ENCODE data around the gene FOLR1.

FOLR1 gene

DNA sequence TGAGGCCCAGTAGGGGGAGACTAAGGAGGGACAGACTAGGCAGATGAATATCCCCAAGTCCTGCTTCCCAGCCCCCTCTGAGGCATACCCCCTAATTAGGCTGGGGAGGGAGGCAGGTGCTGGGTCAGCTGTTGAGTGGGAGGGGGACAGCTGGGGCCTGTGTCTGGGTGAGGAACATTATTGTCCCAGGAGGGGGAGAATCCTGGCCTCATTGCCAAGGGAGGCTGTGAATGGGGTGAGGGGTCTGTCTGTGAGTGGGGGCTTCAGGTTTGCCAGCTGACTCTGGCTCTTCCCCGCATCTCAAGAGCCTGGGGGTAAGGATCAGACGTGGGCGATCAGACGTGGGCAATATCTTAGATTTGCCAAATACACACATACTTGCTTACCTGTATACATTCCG, 34.8 kb downstream of the FOLR1 start:
- Histone ChIP-seq H3K27me3 (ENCODE audit: insufficient read depth, poor library complexity, severe bottlenecking) (no peaks in the 10 kb centered on the region), H3K27ac (replicated peaks) (no peak overlapping the region), H3K4me3 (replicated peaks; ENCODE audit: insufficient read depth, low read length) (no peak overlapping the region)
- DNase-seq (ENCODE audit: low read depth in 1 of 2, low spot score in 1 of 2), result no peak
- TF ChIP-seq GABPA (IDR thresholded peaks at IDR 0.05; ENCODE audit: low read depth) (no peak), SPI1 (IDR thresholded peaks at IDR 0.05; ENCODE audit: borderline replicate concordance, low read depth) (no peak), POLR2AphosphoS5 (IDR thresholded peaks at IDR 0.05; ENCODE audit: low read depth) (no peak)
- TF ChIP-seq, protein P1, sequence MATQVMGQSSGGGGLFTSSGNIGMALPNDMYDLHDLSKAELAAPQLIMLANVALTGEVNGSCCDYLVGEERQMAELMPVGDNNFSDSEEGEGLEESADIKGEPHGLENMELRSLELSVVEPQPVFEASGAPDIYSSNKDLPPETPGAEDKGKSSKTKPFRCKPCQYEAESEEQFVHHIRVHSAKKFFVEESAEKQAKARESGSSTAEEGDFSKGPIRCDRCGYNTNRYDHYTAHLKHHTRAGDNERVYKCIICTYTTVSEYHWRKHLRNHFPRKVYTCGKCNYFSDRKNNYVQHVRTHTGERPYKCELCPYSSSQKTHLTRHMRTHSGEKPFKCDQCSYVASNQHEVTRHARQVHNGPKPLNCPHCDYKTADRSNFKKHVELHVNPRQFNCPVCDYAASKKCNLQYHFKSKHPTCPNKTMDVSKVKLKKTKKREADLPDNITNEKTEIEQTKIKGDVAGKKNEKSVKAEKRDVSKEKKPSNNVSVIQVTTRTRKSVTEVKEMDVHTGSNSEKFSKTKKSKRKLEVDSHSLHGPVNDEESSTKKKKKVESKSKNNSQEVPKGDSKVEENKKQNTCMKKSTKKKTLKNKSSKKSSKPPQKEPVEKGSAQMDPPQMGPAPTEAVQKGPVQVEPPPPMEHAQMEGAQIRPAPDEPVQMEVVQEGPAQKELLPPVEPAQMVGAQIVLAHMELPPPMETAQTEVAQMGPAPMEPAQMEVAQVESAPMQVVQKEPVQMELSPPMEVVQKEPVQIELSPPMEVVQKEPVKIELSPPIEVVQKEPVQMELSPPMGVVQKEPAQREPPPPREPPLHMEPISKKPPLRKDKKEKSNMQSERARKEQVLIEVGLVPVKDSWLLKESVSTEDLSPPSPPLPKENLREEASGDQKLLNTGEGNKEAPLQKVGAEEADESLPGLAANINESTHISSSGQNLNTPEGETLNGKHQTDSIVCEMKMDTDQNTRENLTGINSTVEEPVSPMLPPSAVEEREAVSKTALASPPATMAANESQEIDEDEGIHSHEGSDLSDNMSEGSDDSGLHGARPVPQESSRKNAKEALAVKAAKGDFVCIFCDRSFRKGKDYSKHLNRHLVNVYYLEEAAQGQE (IDR thresholded peaks at IDR 0.05; ENCODE audit: insufficient replicate concordance, low read depth), result no peak
- TF ChIP-seq, protein P2, sequence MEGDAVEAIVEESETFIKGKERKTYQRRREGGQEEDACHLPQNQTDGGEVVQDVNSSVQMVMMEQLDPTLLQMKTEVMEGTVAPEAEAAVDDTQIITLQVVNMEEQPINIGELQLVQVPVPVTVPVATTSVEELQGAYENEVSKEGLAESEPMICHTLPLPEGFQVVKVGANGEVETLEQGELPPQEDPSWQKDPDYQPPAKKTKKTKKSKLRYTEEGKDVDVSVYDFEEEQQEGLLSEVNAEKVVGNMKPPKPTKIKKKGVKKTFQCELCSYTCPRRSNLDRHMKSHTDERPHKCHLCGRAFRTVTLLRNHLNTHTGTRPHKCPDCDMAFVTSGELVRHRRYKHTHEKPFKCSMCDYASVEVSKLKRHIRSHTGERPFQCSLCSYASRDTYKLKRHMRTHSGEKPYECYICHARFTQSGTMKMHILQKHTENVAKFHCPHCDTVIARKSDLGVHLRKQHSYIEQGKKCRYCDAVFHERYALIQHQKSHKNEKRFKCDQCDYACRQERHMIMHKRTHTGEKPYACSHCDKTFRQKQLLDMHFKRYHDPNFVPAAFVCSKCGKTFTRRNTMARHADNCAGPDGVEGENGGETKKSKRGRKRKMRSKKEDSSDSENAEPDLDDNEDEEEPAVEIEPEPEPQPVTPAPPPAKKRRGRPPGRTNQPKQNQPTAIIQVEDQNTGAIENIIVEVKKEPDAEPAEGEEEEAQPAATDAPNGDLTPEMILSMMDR (IDR thresholded peaks at IDR 0.05; ENCODE audit: insufficient read depth, low read length), result no peak

DNA sequence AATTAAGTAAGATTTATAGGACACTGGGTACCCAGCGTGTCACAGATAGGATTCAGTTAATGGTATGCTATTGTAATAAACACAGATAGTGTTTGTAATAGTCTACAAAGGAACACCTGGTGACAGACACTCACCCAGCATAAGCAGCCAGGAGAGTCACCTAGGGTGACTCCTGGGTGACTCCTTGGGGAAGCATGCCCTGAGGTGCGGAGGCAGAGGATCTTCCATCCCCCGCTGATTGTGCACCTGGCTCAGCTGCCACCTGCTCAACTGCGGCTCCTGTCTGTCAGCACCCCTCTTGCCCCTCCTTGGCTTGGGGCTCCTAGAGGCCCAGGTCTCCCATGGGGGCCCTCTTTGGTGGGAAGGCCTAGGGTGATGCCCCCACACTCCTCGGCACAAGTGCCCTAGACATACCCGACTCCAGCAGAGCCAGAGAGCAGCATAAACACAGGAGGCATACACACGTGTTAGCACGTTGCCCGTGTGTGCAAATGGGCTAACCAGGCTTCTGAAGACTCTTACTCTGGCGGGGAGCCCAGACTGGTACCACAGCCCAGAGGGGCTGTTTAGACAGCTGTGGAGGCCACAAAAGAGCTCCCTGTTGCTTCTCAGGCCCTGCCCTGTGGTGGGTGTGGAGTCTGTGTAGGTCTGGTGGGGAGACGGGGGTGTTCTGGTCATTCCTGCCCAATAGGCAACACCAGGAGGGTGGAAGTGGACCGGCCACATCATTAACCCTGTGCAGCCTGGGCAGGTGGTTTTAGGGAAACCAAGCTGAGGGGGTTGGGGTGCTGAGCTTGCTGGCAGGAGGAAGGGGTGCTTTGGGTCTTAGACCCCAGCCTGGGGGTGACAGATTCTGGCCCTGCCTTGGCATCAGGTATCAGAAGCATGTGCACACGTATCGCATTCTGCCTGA, 35.6 kb downstream of the FOLR1 start:
- Histone ChIP-seq H3K27me3 (ENCODE audit: insufficient read depth, poor library complexity, severe bottlenecking) (no peaks in the 10 kb centered on the region), H3K4me3 (replicated peaks; ENCODE audit: insufficient read depth, low read length) (no peak overlapping the region), H3K27ac (replicated peaks) (no peak overlapping the region)
- TF ChIP-seq, protein P1 (IDR thresholded peaks at IDR 0.05; ENCODE audit: insufficient replicate concordance, low read depth), result no peak
- TF ChIP-seq POLR2AphosphoS5 (IDR thresholded peaks at IDR 0.05; ENCODE audit: low read depth) (no peak), SPI1 (IDR thresholded peaks at IDR 0.05; ENCODE audit: borderline replicate concordance, low read depth) (no peak), GABPA (IDR thresholded peaks at IDR 0.05; ENCODE audit: low read depth) (no peak)
- TF ChIP-seq, protein P2 (IDR thresholded peaks at IDR 0.05; ENCODE audit: insufficient read depth, low read length), result no peak
- DNase-seq (ENCODE audit: low read depth in 1 of 2, low spot score in 1 of 2), result no peak

DNA sequence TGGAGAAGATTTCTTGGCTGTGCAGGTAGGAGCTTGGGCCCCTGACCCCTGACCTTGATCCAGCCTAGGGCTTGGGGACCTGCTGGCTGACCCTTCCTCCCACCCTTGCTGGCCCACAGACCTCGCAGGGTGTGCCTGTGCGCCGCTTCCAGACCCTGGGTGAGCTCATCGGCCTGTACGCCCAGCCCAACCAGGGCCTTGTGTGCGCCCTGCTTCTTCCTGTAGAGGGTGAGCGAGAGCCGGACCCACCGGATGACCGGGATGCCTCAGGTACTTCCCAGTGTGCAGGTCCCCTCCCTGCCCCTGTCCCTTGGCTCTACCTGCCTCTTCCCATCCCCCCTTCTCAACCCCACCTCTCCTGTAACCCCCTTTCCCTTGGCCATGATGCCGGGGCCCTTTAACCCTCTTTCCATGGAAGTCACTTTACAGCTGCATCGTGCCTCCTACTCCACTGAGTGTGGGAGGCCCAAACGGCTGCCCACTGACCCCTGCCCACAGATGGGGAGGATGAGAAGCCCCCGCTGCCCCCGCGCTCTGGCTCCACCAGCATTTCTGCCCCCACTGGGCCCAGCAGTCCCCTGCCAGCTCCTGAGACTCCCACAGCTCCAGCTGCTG, 36.4 kb downstream of the FOLR1 start:
- no peak for DNase-seq (ENCODE audit: low read depth in 1 of 2, low spot score in 1 of 2)
- Histone ChIP-seq H3K27me3 (ENCODE audit: insufficient read depth, poor library complexity, severe bottlenecking) (no peaks in the 10 kb centered on the region), H3K4me3 (replicated peaks; ENCODE audit: insufficient read depth, low read length) (no peak overlapping the region), H3K27ac (replicated peaks) (no peak overlapping the region)
- TF ChIP-seq POLR2AphosphoS5 (IDR thresholded peaks at IDR 0.05; ENCODE audit: low read depth) (no peak), SPI1 (IDR thresholded peaks at IDR 0.05; ENCODE audit: borderline replicate concordance, low read depth) (no peak), GABPA (IDR thresholded peaks at IDR 0.05; ENCODE audit: low read depth) (no peak)
- TF ChIP-seq, protein P1 (IDR thresholded peaks at IDR 0.05; ENCODE audit: insufficient replicate concordance, low read depth), result no peak
- TF ChIP-seq, protein P2 (IDR thresholded peaks at IDR 0.05; ENCODE audit: insufficient read depth, low read length), result no peak
